GM12892 (cell line): Measurements from ENCODE around the gene DNAH2.

Experiments used
- DNase-seq: peaks from one replicate; pipeline ENCODE4 v3.0.0; 2011; ENCODE audit not compliant: insufficient read length
- FAIRE-seq: peaks from 2 replicates; lab custom pipeline; 2011; peaks lifted over from hg19 to GRCh38; lab: Jason Lieb, UNC
- POLR2A ChIP-seq: IDR thresholded peaks from 2 replicates; pipeline ENCODE4 v1.6.1; 2011; ENCODE audit warnings: low read depth, low read length, control low read depth
- POLR2AphosphoS5 ChIP-seq: IDR thresholded peaks from 2 replicates; pipeline ENCODE4 v1.6.1; 2011; ENCODE audit warnings: low read depth, low read length, control low read depth
- TAF1 ChIP-seq: IDR thresholded peaks from 2 replicates; pipeline ENCODE4 v1.6.1; 2011; ENCODE audit warnings: low read depth, mild to moderate bottlenecking, control low read depth, low read length, borderline replicate concordance

Gene DNAH2

DNA sequence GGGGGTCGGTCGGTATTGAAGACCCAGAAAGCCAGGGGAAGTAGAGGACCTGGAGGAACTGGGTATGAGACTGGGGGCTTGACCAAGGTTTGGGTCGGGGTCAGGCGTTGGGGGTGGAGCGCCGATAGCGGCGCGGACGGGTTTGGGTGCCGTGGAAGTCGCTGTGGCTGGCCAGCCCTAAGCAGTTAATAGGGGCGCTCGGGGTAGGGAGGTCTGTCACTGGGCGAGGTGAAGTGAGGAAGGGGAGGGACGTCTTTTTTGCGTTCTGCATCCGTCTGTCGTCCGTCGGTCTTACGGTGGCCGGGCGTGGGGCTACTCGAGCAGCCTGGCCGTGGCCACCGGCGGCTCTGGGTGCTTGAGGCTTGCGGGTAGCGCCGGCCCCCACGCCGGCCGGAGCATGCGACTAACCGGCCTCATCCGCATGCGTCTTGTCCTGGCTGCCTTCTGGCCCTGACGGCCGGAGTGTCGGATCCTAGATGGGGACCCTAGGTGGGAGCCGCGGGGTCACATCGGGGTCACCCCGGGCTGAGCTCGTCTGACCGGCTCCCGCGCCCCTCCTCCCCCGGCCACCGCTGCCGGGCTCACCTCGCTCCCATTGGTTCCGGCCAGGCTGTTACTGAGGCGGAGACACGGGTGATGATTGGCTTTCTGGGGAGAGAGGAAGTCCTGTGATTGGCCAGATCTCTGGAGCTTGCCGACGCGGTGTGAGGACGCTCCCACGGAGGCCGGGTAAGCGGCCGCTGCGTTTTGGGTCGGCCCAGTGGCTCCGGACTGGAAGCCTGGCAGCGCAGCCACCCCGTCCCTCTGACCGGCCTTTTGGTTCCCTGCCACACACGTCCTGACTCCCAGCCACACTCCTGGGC, 127.0 kb downstream of the DNAH2 start:
- FAIRE-seq (peak; percentile 98), DNase-seq (peak; percentile 95)

DNA sequence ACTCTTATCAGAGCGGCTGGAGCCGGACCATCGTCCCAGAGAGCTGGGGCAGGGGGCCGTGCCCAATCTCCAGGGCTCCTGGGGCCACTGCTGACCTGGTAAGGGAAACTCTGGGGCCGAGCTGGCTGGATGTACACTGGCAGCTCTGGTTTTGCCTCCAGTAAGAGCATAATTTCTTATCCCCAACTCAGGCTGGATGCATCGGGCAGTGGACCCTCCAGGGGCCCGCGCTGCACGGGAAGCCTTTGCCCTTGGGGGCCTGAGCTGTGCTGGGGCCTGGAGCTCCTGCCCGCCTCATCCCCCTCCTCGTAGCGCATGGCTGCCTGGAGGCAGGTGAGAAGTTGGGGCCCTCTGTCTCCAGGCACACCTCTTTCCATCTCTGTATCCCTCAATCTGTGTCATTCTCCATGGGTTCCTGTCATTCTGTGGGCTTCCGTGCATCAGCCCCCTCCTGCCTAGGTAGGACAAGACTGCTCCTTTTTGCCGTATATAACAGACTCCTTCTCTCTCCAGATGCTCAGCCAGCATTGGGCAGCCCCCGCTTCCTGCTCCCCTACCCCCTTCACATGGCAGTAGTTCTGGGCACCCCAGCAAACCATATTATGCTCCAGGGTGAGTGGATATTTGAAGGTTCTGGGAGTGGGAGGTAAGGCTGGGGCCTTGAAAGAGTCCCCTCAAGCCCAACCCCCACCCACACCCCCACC, 128.0 kb downstream of the DNAH2 start:
- FAIRE-seq (no peak), DNase-seq (no peak)
- TF ChIP-seq POLR2A (no peak), POLR2AphosphoS5 (no peak), TAF1 (no peak)

More for the DNA sequence above, 127.0 kb downstream of the DNAH2 start:
- TF ChIP-seq POLR2AphosphoS5 (peak; percentile 74), POLR2A (peak; percentile 70), TAF1 (peak; percentile 38; the same call in 1 of the 2 replicates)

DNA sequence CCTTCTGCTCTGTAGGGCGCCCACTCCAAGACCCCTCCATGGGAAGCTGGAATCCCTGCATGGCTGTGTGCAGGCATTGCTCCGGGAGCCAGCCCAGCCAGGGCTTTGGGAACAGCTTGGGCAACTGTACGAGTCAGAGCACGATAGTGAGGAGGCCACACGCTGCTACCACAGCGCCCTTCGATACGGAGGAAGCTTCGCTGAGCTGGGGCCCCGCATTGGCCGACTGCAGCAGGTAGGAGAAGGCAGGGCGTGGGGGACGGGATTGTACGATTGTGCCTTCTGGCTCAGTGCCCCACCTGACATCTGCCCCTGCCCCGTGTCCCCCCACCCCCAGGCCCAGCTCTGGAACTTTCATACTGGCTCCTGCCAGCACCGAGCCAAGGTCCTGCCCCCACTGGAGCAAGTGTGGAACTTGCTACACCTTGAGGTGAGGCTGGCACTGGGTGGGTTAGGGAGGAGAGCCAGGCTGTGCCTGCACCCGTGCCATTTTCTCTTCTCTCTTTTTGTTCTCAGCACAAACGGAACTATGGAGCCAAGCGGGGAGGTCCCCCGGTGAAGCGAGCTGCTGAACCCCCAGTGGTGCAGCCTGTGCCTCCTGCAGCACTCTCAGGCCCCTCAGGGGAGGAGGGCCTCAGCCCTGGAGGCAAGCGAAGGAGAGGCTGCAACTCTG, 128.7 kb downstream of the DNAH2 start:
- no peak for DNase-seq
- no peak for FAIRE-seq
- no peak for TF ChIP-seq TAF1

DNA sequence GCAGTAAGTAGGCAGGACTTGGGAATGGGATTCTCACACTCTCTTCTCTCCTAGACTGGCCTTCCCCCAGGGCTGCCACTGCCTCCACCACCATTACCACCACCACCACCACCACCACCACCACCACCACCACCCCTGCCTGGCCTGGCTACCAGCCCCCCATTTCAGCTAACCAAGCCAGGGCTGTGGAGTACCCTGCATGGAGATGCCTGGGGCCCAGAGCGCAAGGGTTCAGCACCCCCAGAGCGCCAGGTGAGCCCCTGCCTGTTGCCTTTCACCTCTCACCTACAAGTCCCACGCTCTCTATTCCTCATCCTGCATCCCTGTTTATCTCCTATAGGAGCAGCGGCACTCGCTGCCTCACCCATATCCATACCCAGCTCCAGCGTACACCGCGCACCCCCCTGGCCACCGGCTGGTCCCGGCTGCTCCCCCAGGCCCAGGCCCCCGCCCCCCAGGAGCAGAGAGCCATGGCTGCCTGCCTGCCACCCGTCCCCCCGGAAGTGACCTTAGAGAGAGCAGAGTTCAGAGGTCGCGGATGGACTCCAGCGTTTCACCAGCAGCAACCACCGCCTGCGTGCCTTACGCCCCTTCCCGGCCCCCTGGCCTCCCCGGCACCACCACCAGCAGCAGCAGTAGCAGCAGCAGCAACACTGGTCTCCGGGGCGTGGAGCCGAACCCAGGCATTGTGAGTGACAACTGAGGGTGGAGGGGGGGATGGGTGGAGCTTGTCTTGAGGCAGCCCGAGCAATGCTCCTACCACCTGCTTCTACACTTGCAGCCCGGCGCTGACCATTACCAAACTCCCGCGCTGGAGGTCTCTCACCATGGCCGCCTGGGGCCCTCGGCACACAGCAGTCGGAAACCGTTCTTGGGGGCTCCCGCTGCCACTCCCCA, 129.5 kb downstream of the DNAH2 start:
- no peak for FAIRE-seq
- TF ChIP-seq TAF1 (no peak), POLR2A (no peak), POLR2AphosphoS5 (no peak)
- DNase-seq, result no peak

DNA sequence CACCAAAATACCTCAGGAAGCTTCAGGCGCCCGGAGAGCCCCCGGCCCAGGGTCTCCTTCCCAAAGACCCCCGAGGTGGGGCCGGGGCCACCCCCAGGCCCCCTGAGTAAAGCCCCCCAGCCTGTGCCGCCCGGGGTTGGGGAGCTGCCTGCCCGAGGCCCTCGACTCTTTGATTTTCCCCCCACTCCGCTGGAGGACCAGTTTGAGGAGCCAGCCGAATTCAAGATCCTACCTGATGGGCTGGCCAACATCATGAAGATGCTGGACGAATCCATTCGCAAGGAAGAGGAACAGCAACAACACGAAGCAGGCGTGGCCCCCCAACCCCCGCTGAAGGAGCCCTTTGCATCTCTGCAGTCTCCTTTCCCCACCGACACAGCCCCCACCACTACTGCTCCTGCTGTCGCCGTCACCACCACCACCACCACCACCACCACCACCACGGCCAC, 130.6 kb downstream of the DNAH2 start:
- no peak for DNase-seq
- no peak for TF ChIP-seq TAF1
- no peak for TF ChIP-seq POLR2AphosphoS5
- no peak for TF ChIP-seq POLR2A
- FAIRE-seq, result no peak

DNA sequence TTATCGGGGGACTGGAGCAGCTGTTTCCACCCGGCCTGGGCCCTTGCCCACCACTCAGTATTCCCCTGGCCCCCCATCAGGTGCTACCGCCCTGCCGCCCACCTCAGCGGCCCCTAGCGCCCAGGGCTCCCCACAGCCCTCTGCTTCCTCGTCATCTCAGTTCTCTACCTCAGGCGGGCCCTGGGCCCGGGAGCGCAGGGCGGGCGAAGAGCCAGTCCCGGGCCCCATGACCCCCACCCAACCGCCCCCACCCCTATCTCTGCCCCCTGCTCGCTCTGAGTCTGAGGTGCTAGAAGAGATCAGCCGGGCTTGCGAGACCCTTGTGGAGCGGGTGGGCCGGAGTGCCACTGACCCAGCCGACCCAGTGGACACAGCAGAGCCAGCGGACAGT, 131.2 kb downstream of the DNAH2 start:
- FAIRE-seq (no peak), DNase-seq (no peak)
- TF ChIP-seq POLR2A (no peak), TAF1 (no peak), POLR2AphosphoS5 (no peak)

DNA sequence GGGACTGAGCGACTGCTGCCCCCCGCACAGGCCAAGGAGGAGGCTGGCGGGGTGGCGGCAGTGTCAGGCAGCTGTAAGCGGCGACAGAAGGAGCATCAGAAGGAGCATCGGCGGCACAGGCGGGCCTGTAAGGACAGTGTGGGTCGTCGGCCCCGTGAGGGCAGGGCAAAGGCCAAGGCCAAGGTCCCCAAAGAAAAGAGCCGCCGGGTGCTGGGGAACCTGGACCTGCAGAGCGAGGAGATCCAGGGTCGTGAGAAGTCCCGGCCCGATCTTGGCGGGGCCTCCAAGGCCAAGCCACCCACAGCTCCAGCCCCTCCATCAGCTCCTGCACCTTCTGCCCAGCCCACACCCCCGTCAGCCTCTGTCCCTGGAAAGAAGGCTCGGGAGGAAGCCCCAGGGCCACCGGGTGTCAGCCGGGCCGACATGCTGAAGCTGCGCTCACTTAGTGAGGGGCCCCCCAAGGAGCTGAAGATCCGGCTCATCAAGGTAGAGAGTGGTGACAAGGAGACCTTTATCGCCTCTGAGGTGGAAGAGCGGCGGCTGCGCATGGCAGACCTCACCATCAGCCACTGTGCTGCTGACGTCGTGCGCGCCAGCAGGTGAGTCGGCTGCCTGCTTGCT, 131.7 kb downstream of the DNAH2 start:
- no peak for DNase-seq
- no peak for FAIRE-seq
- TF ChIP-seq POLR2A (no peak), POLR2AphosphoS5 (no peak), TAF1 (no peak)

DNA sequence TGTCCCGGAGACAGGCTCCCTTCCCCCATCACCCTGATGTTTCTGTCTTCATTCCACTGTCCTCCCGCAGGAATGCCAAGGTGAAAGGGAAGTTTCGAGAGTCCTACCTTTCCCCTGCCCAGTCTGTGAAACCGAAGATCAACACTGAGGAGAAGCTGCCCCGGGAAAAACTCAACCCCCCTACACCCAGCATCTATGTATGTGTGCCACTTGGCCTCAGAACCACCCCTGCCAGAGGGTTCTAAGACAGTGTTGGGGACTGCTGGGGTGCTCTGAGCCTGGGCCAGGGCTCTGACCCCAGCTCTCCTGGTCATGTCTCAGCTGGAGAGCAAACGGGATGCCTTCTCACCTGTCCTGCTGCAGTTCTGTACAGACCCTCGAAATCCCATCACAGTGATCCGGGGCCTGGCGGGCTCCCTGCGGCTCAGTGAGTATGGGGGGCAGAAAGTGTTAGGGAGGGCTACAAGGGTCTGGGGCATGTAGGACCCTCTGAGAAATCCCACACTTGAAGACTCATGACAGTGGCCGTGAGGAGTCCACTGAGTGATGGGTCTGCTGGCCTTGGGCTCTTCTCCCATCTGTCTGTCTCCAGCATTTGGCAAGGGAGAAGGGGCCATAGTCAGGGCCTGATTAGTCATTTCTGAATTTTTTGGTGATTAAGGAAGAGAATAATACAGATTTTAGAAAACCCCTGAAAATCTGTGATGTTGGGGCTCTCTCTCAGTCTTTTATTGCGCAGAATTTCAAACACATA, 132.4 kb downstream of the DNAH2 start:
- no peak for DNase-seq
- no peak for TF ChIP-seq POLR2AphosphoS5
- no peak for TF ChIP-seq TAF1
- no peak for TF ChIP-seq POLR2A
- FAIRE-seq, result no peak

DNA sequence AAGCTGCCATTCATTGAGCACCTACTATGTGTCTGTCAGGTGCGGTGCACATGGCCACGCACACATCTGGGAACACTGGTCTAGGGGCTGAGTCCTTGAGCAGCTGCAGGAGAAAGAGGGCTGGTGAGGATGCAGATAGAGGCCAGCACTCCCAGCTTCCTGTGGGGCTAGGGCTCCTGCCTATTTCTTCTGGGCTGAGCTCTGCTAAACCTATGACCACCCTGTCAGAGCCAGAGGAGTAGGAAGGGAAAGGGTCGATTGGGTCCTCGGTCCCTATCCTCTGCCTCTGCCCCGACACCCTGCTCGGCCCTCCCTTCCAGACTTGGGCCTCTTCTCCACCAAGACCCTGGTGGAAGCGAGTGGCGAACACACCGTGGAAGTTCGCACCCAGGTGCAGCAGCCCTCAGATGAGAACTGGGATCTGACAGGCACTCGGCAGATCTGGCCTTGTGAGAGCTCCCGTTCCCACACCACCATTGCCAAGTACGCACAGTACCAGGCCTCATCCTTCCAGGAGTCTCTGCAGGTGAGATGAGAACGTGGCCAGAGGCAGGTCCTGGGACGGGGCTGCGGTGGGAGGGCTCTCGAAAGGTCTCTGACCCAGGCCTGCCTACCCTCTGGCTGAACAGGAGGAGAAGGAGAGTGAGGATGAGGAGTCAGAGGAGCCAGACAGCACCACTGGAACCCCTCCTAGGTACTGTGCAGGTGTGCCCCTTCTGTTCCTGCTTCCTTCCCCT, 133.3 kb downstream of the DNAH2 start:
- peak; percentile 9 for FAIRE-seq
- TF ChIP-seq TAF1, result no peak
- no peak for DNase-seq
